Ishikawa (cell line): ENCODE results near the gene CA12.

ENCODE experiments used
- CREB1 ChIP-seq: IDR thresholded peaks from 2 replicates; pipeline ENCODE4 v1.6.1; 2012; ENCODE audit warnings: low read depth
- EGR1 ChIP-seq: IDR thresholded peaks from 2 replicates; pipeline ENCODE4 v1.6.1; 2012
- EP300 ChIP-seq: IDR thresholded peaks from 2 replicates; pipeline ENCODE4 v1.6.1; 2012; ENCODE audit warnings: borderline replicate concordance
- NFIC ChIP-seq: IDR thresholded peaks from 2 replicates; pipeline ENCODE4 v1.6.1; 2012
- RAD21 ChIP-seq: IDR thresholded peaks from 2 replicates; pipeline ENCODE4 v1.6.1; 2012; ENCODE audit warnings: low read depth
- TEAD4 ChIP-seq: IDR thresholded peaks from 2 replicates; pipeline ENCODE4 v1.6.1; 2012
- YY1 ChIP-seq: IDR thresholded peaks from 2 replicates; pipeline ENCODE4 v1.6.1; 2012; ENCODE audit warnings: low read depth
- ZBTB7A ChIP-seq: IDR thresholded peaks from 2 replicates; pipeline ENCODE4 v1.6.1; 2012; ENCODE audit warnings: low read depth

DNA sequence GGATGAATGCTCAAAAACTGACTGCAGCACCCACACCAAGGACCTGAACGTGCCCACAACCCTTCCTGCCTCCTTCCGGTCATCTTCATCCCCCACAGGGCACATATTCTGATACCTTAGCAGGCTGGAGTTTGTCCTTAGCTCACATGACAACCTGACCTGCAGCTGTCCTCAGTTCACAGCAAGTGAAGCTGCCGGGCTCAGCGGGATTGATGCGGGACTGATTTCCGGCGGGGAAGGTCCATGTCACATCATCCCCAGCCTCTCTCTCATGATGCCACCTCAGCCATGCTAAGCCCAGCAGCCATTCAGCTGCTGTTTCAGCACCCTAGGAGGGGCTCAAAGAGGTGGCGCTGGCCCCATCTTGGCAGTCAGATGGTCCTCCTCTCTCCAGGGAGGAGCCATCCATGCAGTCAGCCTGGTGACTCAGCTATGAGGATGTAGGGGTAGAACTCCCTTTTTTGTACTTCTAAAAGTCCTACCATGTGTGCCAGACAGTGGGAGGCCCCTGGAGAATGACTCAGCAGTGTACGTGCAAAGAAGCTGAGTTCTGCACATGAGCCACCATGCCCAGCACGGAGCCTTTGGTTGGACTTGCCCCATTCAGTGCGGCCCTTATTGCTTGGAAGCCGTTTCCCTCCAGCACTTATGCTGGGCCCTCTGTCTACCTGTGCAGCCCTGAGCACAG lies 9.5 kb downstream of the CA12 start:
- TF ChIP-seq CREB1: no peak
- TF ChIP-seq EGR1: no peak
- 0 out of 2 replicates have a peak, but pooled peaks have one; percentile 37 for TF ChIP-seq EP300
- TF ChIP-seq ZBTB7A: no peak
- TF ChIP-seq TEAD4: no peak
- no peak; the same call in 1 of the 2 replicates for TF ChIP-seq YY1
- TF ChIP-seq NFIC: 0 out of 2 replicates have a peak, but pooled peaks have one; percentile 18
- TF ChIP-seq RAD21: no peak
